CD14-positive monocyte (primary cell): ENCODE data around the gene DCLK1. TPM values are rescaled to one million over a fixed set of nuclear protein-coding genes. Genes with fewer than 3 reads are reported as not detected.

Source experiments
- DNase-seq, 3 donors: peaks; one replicate each; pipeline ENCODE4 v3.0.0-alpha.2; 2011 to 2022
- H2AFZ ChIP-seq: 2 replicates; pipeline ENCODE4 v1.6.0; 2012; ENCODE audit warnings: mild to moderate bottlenecking, low read depth, low read length, inconsistent platforms; ENCODE audit not compliant: insufficient read depth, poor library complexity, severe bottlenecking
- H3K27ac ChIP-seq, 2 donors: 1 replicate in 1 of 2; 2 replicates in 1 of 2; pipeline ENCODE4 v1.5.1; 2012 to 2013; ENCODE audit warnings: low read length in 2 of 2, control low read depth in 1 of 2, inconsistent platforms in 1 of 2, low read depth in 1 of 2, mild to moderate bottlenecking in 1 of 2
- H3K27me3 ChIP-seq, 2 donors: one replicate each; pipeline versions ENCODE4 v1.6.0 to v1.6.1; 2011 to 2013; ENCODE audit warnings: low read length in 2 of 2; ENCODE audit not compliant: control insufficient read depth in 2 of 2, insufficient read depth in 2 of 2
- H3K36me3 ChIP-seq, 2 donors: replicated peaks in 1 of 2; 1 replicate in 1 of 2; 2 replicates in 1 of 2; pipeline versions ENCODE4 v1.5.1 to v1.6.1; 2012 to 2013; ENCODE audit warnings: low read length in 2 of 2, control low read depth in 1 of 2, inconsistent platforms in 1 of 2, mild to moderate bottlenecking in 1 of 2; ENCODE audit not compliant: insufficient read depth in 2 of 2, control insufficient read depth in 1 of 2
- H3K4me1 ChIP-seq, 2 donors: 1 replicate in 1 of 2; 2 replicates in 1 of 2; pipeline versions ENCODE4 v1.5.1 to v1.6.1; 2012 to 2013; ENCODE audit warnings: low read length in 2 of 2, control low read depth in 1 of 2, inconsistent platforms in 1 of 2, mild to moderate bottlenecking in 1 of 2, moderate library complexity in 1 of 2; ENCODE audit not compliant: insufficient read depth in 2 of 2, control insufficient read depth in 1 of 2
- H3K4me2 ChIP-seq: replicated peaks from 2 replicates; pipeline ENCODE3; 2012; ENCODE audit warnings: low read length, moderate library complexity, mild to moderate bottlenecking; ENCODE audit not compliant: poor library complexity, severe bottlenecking; ENCODE audit errors: extremely low read depth
- H3K4me3 ChIP-seq, 3 experiments: fragments of 200-600 bp in 1 of 3; sonication (generic) in 1 of 3; replicated peaks in 1 of 3; 1 replicate in 2 of 3; 2 replicates in 1 of 3; pipeline ENCODE4 v1.5.1; 2011 to 2013; ENCODE audit warnings: low read length in 3 of 3, mild to moderate bottlenecking in 3 of 3, control low read depth in 2 of 3, low read depth in 2 of 3, inconsistent platforms in 1 of 3, moderate library complexity in 1 of 3
- H3K79me2 ChIP-seq: 2 replicates; pipeline ENCODE4 v1.6.0; 2012; ENCODE audit warnings: mild to moderate bottlenecking, control low read depth, inconsistent platforms, low read length, moderate library complexity; ENCODE audit not compliant: insufficient read depth
- H3K9ac ChIP-seq: 2 replicates; pipeline ENCODE4 v1.6.0; 2017; ENCODE audit warnings: low read length, mild to moderate bottlenecking; ENCODE audit not compliant: insufficient read depth, poor library complexity, severe bottlenecking
- H3K9me3 ChIP-seq, 2 donors: replicated peaks in 1 of 2; 1 replicate in 1 of 2; 2 replicates in 1 of 2; pipeline versions ENCODE4 v1.5.1 to v1.6.1; 2012 to 2013; ENCODE audit warnings: low read length in 2 of 2, control low read depth in 1 of 2; ENCODE audit not compliant: control insufficient read depth in 1 of 2, insufficient read depth in 1 of 2
- H4K20me1 ChIP-seq: 2 replicates; pipeline ENCODE4 v1.6.0; 2012; ENCODE audit warnings: mild to moderate bottlenecking, low read length, control low read depth, moderate library complexity; ENCODE audit not compliant: insufficient read depth
- H3K27ac Mint-ChIP-seq, 7 donors: one replicate each; pipeline ENCODE4 v1.8.0; 2020; ENCODE audit warnings: mild to moderate bottlenecking in 7 of 7, mixed read lengths in 7 of 7, moderate library complexity in 6 of 7, inconsistent platforms in 2 of 7
- H3K27me3 Mint-ChIP-seq, 3 donors: one replicate each; pipeline ENCODE4 v1.8.0; 2021 to 2022; ENCODE audit warnings: low read depth in 3 of 3, mild to moderate bottlenecking in 3 of 3, mixed read lengths in 3 of 3, moderate library complexity in 3 of 3, inconsistent platforms in 1 of 3
- H3K36me3 Mint-ChIP-seq, 2 donors: one replicate each; pipeline ENCODE4 v1.8.0; 2020; ENCODE audit warnings: mixed read lengths in 2 of 2, inconsistent platforms in 1 of 2, mild to moderate bottlenecking in 1 of 2
- H3K4me1 Mint-ChIP-seq: one replicate; pipeline ENCODE4 v1.8.0; 2020; ENCODE audit warnings: mild to moderate bottlenecking, mixed read lengths
- H3K4me3 Mint-ChIP-seq, 2 donors: one replicate each; pipeline ENCODE4 v1.8.0; 2020; ENCODE audit warnings: mild to moderate bottlenecking in 2 of 2, mixed read lengths in 2 of 2, moderate library complexity in 1 of 2
- H3K9me3 Mint-ChIP-seq, 7 donors: one replicate each; pipeline ENCODE4 v1.8.0; 2020 to 2022; ENCODE audit warnings: mixed read lengths in 7 of 7, mild to moderate bottlenecking in 6 of 7, moderate library complexity in 6 of 7, inconsistent platforms in 2 of 7
- CTCF ChIP-seq: fragments of 200-600 bp; IDR thresholded peaks from one replicate; pipeline ENCODE4 v1.8.0; 2022; ENCODE audit warnings: antibody characterized with exemption, mild to moderate bottlenecking
- WGBS: methylation state at CpG from one replicate; pipeline ENCODE4 v1.1.5; 2013; ENCODE audit warnings: missing lambda C conversion rate; ENCODE audit not compliant: insufficient coverage; 5-methylcytosine and 5-hydroxymethylcytosine counted together
- intact Hi-C, 2 donors: fragments of 100-400 bp; cut with micrococcal nuclease; formaldehyde crosslinking; loops; one replicate each; pipeline versions ENCODE4 v1.15.0 to v1.15.1; 2023
- polyA plus RNA-seq, 3 donors: library from polyadenylated mRNA; depleted of rRNA in 1 of 3; unstranded in 2 of 3; stranded (reverse) in 1 of 3; fragments of 300-500 nt in 2 of 3; fragments of >200 nt in 1 of 3; fragmentation: Illumina TruSeq in 2 of 3; gene quantifications; 1 replicate in 2 of 3; 2 replicates in 1 of 3; pipeline ENCODE4 v1.2.3, GENCODE V29; 2012 to 2021

The DCLK1 gene
- polyA plus RNA-seq, 3 donors: not detected

- H3K4me1 Mint-ChIP-seq: no peaks in the 10 kb centered on the region
- peaks cover 0 to 4% (median 2%) of the 10 kb centered on the region in 7 donors for H3K9me3 Mint-ChIP-seq
- H3K9ac ChIP-seq: no peak overlapping the region
- H4K20me1 ChIP-seq: no peaks in the 10 kb centered on the region
- H3K27me3 ChIP-seq: no peaks in the 10 kb centered on the region
- DNase-seq: no peak
- H3K36me3 ChIP-seq: no peaks in the 10 kb centered on the region
- peaks cover 0 to 3% of the 10 kb centered on the region in 2 donors for H3K9me3 ChIP-seq
- no peak overlapping the region for H3K4me3 ChIP-seq
- intact Hi-C loops: no loop called here
- H3K27me3 Mint-ChIP-seq: no peaks in the 10 kb centered on the region
- H3K27ac ChIP-seq: no peak overlapping the region
- H3K4me3 Mint-ChIP-seq: no peak overlapping the region
- H3K36me3 Mint-ChIP-seq: no peaks in the 10 kb centered on the region
- whole genome bisulfite sequencing: no CpG with 5 or more reads among the region's 4 CpGs
- no peak for TF ChIP-seq CTCF
- H3K79me2 ChIP-seq: no peaks in the 10 kb centered on the region
- no peak overlapping the region for H3K27ac Mint-ChIP-seq
- H2AFZ ChIP-seq: no peak overlapping the region
- H3K4me2 ChIP-seq: no peak overlapping the region
- H3K4me1 ChIP-seq: no peaks in the 10 kb centered on the region
Observed at GRCh38 chr13:36061054-36061453, 70.1 kb downstream of the DCLK1 start.

GRCh38 chr13:36059321-36059720, 71.9 kb downstream of the DCLK1 start:
- H3K27ac Mint-ChIP-seq: no peak overlapping the region
- no peak for DNase-seq
- no peak overlapping the region for H3K4me3 ChIP-seq
- H3K4me1 ChIP-seq: no peaks in the 10 kb centered on the region
- no peak overlapping the region for H3K27ac ChIP-seq
- H3K27me3 ChIP-seq: no peaks in the 10 kb centered on the region
- intact Hi-C loops: no loop called here
- H3K36me3 Mint-ChIP-seq: no peaks in the 10 kb centered on the region
- H3K9me3 Mint-ChIP-seq: peaks cover 0 to 4% (median 2%) of the 10 kb centered on the region in 7 donors
- no peaks in the 10 kb centered on the region for H3K36me3 ChIP-seq
- WGBS: no CpG with 5 or more reads among the region's 1 CpG
- H3K9me3 ChIP-seq: peaks cover 0 to 3% of the 10 kb centered on the region in 2 donors
- no peaks in the 10 kb centered on the region for H3K4me1 Mint-ChIP-seq
- H3K4me3 Mint-ChIP-seq: no peak overlapping the region
- H3K4me2 ChIP-seq: no peak overlapping the region
- no peaks in the 10 kb centered on the region for H3K79me2 ChIP-seq
- H4K20me1 ChIP-seq: no peaks in the 10 kb centered on the region
- no peak overlapping the region for H2AFZ ChIP-seq
- TF ChIP-seq CTCF: no peak
- H3K9ac ChIP-seq: no peak overlapping the region
- H3K27me3 Mint-ChIP-seq: no peaks in the 10 kb centered on the region
